Endothelial cell of umbilical vein (primary cell): ENCODE measurements around the gene CDH23. TPM values are rescaled to one million over a fixed set of nuclear protein-coding genes. Genes with fewer than 3 reads are reported as not detected.

Source experiments
- BruUV-seq: library from RNA; stranded (reverse); fragments of 400-500 nt; replicated peaks from 2 replicates; lab custom pipeline; 2021; lab: Mats Ljungman, UMichigan
- CTCF ChIA-PET: fragments of 300-600, 350-600 bp; sonication (Branson Sonifier 250); formaldehyde crosslinking; loops from one replicate; lab custom pipeline; 2021; ENCODE audit warnings: antibody characterized with exemption, inconsistent platforms; lab: Charles Lee
- POLR2A ChIA-PET: fragments of 300-600, 350-600 bp; sonication (Branson Sonifier 250); formaldehyde crosslinking; loops from one replicate; lab custom pipeline; 2021; ENCODE audit warnings: antibody characterized with exemption, inconsistent platforms; lab: Charles Lee
- DNase-seq: peaks from one replicate; pipeline ENCODE4 v3.0.0-alpha.2; 2011; ENCODE audit warnings: low read depth, low spot score
- FAIRE-seq: peaks from 2 replicates; lab custom pipeline; 2011; peaks lifted over from hg19 to GRCh38; lab: Jason Lieb, UNC
- H2AFZ ChIP-seq: 2 replicates; pipeline ENCODE4 v1.6.0; 2012; ENCODE audit warnings: low read depth, low read length, control low read depth, inconsistent platforms
- H3K27ac ChIP-seq: 2 replicates; pipeline ENCODE4 v1.5.1; 2011; ENCODE audit warnings: low read depth, mild to moderate bottlenecking, control low read depth, low read length, moderate library complexity; ENCODE audit not compliant: insufficient read depth
- H3K27me3 ChIP-seq, 2 experiments: 2 replicates each; pipeline versions ENCODE4 v1.6.0 to v1.6.1; 2011; ENCODE audit warnings: low read length in 2 of 2, mixed read lengths in 1 of 2; ENCODE audit not compliant: control insufficient read depth in 2 of 2, insufficient read depth in 2 of 2
- H3K36me3 ChIP-seq, 2 experiments: 2 replicates in 1 of 2; 3 replicates in 1 of 2; pipeline ENCODE4 v1.5.1; 2011; ENCODE audit warnings: low read length in 2 of 2, mild to moderate bottlenecking in 1 of 2, moderate library complexity in 1 of 2; ENCODE audit not compliant: control insufficient read depth in 2 of 2, insufficient read depth in 2 of 2; ENCODE audit errors: extremely low read depth in 1 of 2
- H3K4me1 ChIP-seq: 3 replicates; pipeline ENCODE4 v1.5.1; 2011; ENCODE audit warnings: mild to moderate bottlenecking, low read length; ENCODE audit not compliant: control insufficient read depth, insufficient read depth; ENCODE audit errors: extremely low read depth
- H3K4me2 ChIP-seq: 2 replicates; pipeline ENCODE4 v1.6.1; 2011; ENCODE audit warnings: low read length, control low read depth, mixed read lengths; ENCODE audit not compliant: insufficient read depth
- H3K4me3 ChIP-seq, 3 experiments: fragments of 200-600 bp in 1 of 3; sonication (generic), shearing (Covaris generic) in 1 of 3; replicated peaks in 1 of 3; 2 replicates each; pipeline ENCODE4 v1.5.1; 2011 to 2016; ENCODE audit warnings: control low read depth in 3 of 3, low read length in 3 of 3, mild to moderate bottlenecking in 2 of 3, inconsistent platforms in 1 of 3, low read depth in 1 of 3, moderate library complexity in 1 of 3; ENCODE audit not compliant: insufficient read depth in 1 of 3
- H3K79me2 ChIP-seq: 2 replicates; pipeline ENCODE4 v1.6.0; 2012; ENCODE audit warnings: low read length, inconsistent platforms; ENCODE audit not compliant: control insufficient read depth, insufficient read depth
- H3K9ac ChIP-seq: replicated peaks from 2 replicates; pipeline ENCODE3; 2011; ENCODE audit warnings: low read length, control low read depth; ENCODE audit not compliant: insufficient read depth; ENCODE audit errors: extremely low read depth
- H3K9me1 ChIP-seq: replicated peaks from 3 replicates; pipeline ENCODE4 v1.6.0; 2011; ENCODE audit warnings: mild to moderate bottlenecking, low read length; ENCODE audit not compliant: control insufficient read depth, insufficient read depth; ENCODE audit errors: extremely low read depth
- H3K9me3 ChIP-seq: replicated peaks from 2 replicates; pipeline ENCODE4 v1.5.1; 2012; ENCODE audit warnings: low read length, inconsistent platforms; ENCODE audit not compliant: control insufficient read depth, insufficient read depth
- H4K20me1 ChIP-seq: replicated peaks from 2 replicates; pipeline ENCODE3; 2011; ENCODE audit warnings: mild to moderate bottlenecking, low read length; ENCODE audit not compliant: control insufficient read depth, insufficient read depth; ENCODE audit errors: extremely low read depth
- MAX ChIP-seq: IDR thresholded peaks from 2 replicates; pipeline ENCODE4 v1.6.1; 2011; ENCODE audit not compliant: insufficient read depth, insufficient read length
- MYC ChIP-seq: IDR thresholded peaks from one replicate; pipeline ENCODE4 v1.6.1; 2011; ENCODE audit warnings: mild to moderate bottlenecking, low read depth, low read length
- POLR2AphosphoS5 ChIP-seq: IDR thresholded peaks from 2 replicates; pipeline ENCODE4 v1.6.1; 2012; ENCODE audit warnings: low read depth, mild to moderate bottlenecking, control low read depth, low read length, moderate library complexity; ENCODE audit not compliant: insufficient read depth
- dilution Hi-C: fragments of 300-500 bp; cut with MboI; formaldehyde crosslinking; loops from one replicate; pipeline ENCODE4 v1.15.0; 2019; ENCODE audit warnings: low sequenced_read_pairs; ENCODE audit not compliant: extremely low pct_ligation_motif_present
- intact Hi-C: fragments of 100-400 bp; cut with micrococcal nuclease; formaldehyde crosslinking; loops from one replicate; pipeline ENCODE4 v1.10.0; 2022
- polyA plus RNA-seq, 4 experiments: library from polyadenylated mRNA; depleted of rRNA in 3 of 4; stranded (reverse) in 3 of 4; unstranded in 1 of 4; fragments of >200 nt; gene quantifications; 2 replicates each; pipeline versions ENCODE4 v1.2.1 to v1.2.3, GENCODE V29; 2011 to 2012; ENCODE audit warnings: missing spikeins in 1 of 4
- total RNA-seq: library from RNA; stranded (reverse); gene quantifications from 2 replicates; pipeline ENCODE4 v1.2.3, GENCODE V29; 2021

The CDH23 gene
- total and polyA plus RNA-seq, 2 donors (not counting 3 experiments of a cell fraction or from before 2014, with no cell fraction given): not detected

DNA sequence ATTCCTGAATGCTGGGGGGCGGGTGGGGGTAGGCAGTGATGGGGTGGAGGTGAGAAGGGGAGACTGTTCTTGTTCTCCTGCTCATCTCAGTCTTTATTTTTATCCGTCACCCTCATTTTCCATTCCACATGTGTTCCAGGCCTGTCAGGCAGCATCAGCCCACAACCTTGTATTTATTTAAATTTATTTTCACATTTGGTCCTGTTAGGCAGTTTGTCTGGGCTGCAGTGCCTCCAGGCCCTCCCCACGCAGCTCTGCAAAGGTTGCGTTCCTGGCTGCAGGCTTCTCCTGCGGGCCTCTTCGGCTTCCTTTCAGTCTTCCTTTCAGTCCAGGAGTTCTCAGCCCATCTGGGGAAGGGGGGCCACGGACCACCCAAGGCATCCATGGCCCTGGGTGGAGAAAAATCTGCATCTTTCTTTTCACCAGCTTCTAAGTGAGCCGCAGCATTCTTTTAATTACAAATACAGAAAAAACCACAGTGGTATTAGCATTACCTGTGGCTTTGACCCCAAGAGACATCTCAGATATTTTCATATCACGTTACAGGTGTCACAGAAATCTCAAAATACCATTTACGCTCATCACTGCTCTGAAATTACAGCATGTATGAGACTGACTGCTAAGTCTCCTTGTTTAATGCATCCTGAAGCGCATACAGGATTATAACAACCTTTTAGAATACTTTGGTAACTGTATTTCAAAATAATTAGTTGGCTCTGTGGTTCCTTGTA, 228.9 kb downstream of the CDH23 start:
- no peak overlapping the region for H3K9ac ChIP-seq
- H2AFZ ChIP-seq: no peak overlapping the region
- CTCF ChIA-PET: interaction anchor here (1.0 to 2.9 kb wide), 2 partner anchors 14 to 16 kb away, joined by 3 to 9 read pairs; no protein-coding TSS in a partner anchor
- TF ChIP-seq MYC (no peak), POLR2AphosphoS5 (no peak), MAX (no peak)
- intact Hi-C loops (no loop called here), dilution Hi-C loops (no loop called here)
- H3K4me1 ChIP-seq: peaks cover 6% of the 10 kb centered on the region
- FAIRE-seq (no peak), DNase-seq (no peak)
- H3K4me3 ChIP-seq: no peak overlapping the region
- H3K79me2 ChIP-seq: no peaks in the 10 kb centered on the region
- H4K20me1 ChIP-seq: no peaks in the 10 kb centered on the region
- no peaks in the 10 kb centered on the region for H3K36me3 ChIP-seq
- peaks cover 0 to 4% of the 10 kb centered on the region in 2 experiments for H3K27me3 ChIP-seq
- POLR2A ChIA-PET: no interaction called here
- no peaks in the 10 kb centered on the region for H3K9me3 ChIP-seq
- H3K27ac ChIP-seq: no peak overlapping the region
- no TSS peak for BruUV-seq
- H3K4me2 ChIP-seq: no peak overlapping the region
- no peaks in the 10 kb centered on the region for H3K9me1 ChIP-seq

DNA sequence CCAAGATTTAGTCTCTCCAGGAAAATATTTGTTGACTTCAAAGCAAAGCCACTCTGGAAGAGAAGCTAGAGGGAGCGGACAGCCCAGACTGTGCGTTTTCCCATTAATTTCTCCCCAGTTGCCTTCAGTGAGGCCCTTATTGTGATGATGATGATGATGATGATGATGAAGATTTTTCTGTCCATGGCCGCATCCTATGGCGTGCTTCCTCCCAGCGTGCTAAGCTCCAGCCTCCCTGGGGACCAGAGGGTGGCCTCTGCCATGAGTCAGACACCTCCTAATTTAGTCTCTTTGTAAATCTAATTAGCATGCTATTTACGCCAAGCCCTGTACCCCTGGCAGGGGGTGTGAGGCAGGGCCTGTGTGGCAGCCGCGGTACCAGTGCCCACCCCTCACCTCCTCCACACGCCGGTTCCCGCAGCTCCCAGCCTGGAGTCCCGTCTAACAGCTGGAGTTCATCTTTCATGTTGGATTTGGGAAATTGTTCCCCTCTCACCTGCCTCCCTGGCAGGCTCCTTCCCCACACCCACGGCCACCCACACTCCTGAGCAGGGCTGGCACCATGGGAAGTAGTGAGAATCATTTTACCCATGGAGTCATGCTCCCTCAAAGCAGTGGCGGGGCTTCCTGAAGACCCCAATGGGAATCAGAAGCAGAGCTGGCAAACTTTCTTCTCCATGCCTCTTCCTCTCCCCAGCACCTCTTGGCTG, 230.7 kb downstream of the CDH23 start:
- Histone ChIP-seq H3K4me3 (no peak overlapping the region), H3K27me3 (peaks cover 3 to 4% of the 10 kb centered on the region in 2 experiments), H3K27ac (no peak overlapping the region), H3K9me3 (no peaks in the 10 kb centered on the region), H2AFZ (no peak overlapping the region), H3K4me2 (no peak overlapping the region), H3K4me1 (peaks cover 3% of the 10 kb centered on the region), H3K9ac (no peak overlapping the region), H3K36me3 (no peaks in the 10 kb centered on the region), H4K20me1 (no peaks in the 10 kb centered on the region), H3K79me2 (no peaks in the 10 kb centered on the region), H3K9me1 (no peaks in the 10 kb centered on the region)
- dilution Hi-C loops (no loop called here), intact Hi-C loops (no loop called here)
- no peak for TF ChIP-seq MYC
- BruUV-seq: no TSS peak
- DNase-seq (no peak), FAIRE-seq (no peak)
- ChIA-PET CTCF (interaction anchor here (1.1 to 1.5 kb wide), 3 partner anchors 9 to 69 kb away, joined by 3 to 4 read pairs (median 4); no protein-coding TSS in a partner anchor), POLR2A (no interaction called here)
